ENCODE data around the gene HCK. TPM values are rescaled to one million over a fixed set of nuclear protein-coding genes. Genes with fewer than 3 reads are reported as not detected.
"Not testable (repeated sequence)": the region's sequence is repeated elsewhere in the genome, so short reads cannot be mapped to it uniquely, and the experiment has no call there.

Gene HCK
- total RNA-seq, 1 donor from 2014 or later: not detected

DNA sequence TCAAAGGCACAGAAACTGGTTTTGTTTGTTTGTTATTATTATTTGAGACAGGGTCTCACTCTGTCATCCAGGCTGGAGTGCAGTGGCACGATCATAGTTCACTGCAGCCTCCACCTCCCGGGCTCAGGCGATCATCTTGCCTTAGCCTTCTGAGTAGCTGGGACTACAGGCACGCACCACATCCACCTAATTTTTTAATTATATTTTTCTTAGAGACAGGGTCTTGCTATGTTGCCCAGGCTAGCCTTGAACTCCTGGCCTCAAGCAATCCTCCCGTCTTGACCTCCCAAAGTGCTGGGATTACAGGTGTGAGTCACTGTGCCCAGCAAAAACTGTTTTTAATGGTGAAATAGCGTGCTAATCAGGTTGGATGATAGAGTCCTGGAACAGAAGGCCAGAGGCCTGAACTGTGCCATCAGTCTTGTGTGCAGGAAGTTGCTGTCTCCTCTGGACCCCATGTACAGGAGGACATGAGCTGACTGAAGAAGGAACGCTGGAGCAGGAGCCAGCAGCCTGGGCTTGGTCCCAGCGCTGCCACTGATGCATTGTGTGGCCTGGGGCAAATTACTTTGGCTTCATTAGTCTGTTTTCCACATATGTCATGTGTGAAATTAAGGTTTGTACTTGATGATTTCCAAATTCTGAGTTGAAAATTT lies 62.4 kb downstream of the HCK start:
- H3K9me3 Mint-ChIP-seq (ENCODE audit: unreplicated experiment): no peaks in the 10 kb centered on the region
- no peak for DNase-seq (ENCODE audit: extremely low spot score, unreplicated experiment)
- H3K4me1 Mint-ChIP-seq (ENCODE audit: unreplicated experiment): peaks cover 35% of the 10 kb centered on the region
- no peak overlapping the region for H3K27ac Mint-ChIP-seq (ENCODE audit: unreplicated experiment)
- no peak for TF ChIP-seq CTCF (IDR thresholded peaks at IDR 0.05)
- H3K36me3 Mint-ChIP-seq (ENCODE audit: unreplicated experiment): no peaks in the 10 kb centered on the region
- no peaks in the 10 kb centered on the region for H3K27me3 Mint-ChIP-seq (ENCODE audit: unreplicated experiment)
- no peak overlapping the region for H3K4me3 Mint-ChIP-seq (ENCODE audit: unreplicated experiment)

DNA sequence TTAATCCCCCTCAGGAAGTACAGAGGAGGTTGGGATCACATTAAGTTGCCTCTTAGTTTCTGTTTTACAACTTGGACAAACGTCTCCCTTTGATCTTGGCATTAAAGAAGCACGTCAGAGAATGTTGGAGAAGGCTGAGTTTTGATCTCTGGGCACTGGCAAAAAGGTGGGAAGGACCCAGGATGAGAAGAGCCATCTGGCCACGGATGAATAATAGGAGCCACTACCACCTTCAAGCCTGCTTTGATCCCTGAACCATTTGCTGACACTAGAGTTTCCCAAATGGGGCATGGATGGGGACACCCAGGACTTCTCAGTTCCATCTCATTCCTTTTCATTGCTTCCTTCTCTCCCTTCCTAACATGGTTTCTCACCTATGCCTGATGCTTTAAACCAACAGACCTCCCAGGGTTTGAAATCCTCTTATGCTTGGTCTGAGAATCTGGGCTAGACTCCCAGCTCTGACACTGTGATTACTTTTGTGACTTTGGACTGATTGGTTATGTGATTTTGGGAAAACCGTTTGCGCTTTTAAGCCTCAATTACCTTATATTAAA lies 63.2 kb downstream of the HCK start:
- no peak for DNase-seq (ENCODE audit: extremely low spot score, unreplicated experiment)
- no peaks in the 10 kb centered on the region for H3K9me3 Mint-ChIP-seq (ENCODE audit: unreplicated experiment)
- no peaks in the 10 kb centered on the region for H3K27me3 Mint-ChIP-seq (ENCODE audit: unreplicated experiment)
- no peak for TF ChIP-seq CTCF (IDR thresholded peaks at IDR 0.05)
- H3K4me1 Mint-ChIP-seq (ENCODE audit: unreplicated experiment): peaks cover 33% of the 10 kb centered on the region
- no peak overlapping the region for H3K27ac Mint-ChIP-seq (ENCODE audit: unreplicated experiment)
- no peaks in the 10 kb centered on the region for H3K36me3 Mint-ChIP-seq (ENCODE audit: unreplicated experiment)
- H3K4me3 Mint-ChIP-seq (ENCODE audit: unreplicated experiment): no peak overlapping the region

DNA sequence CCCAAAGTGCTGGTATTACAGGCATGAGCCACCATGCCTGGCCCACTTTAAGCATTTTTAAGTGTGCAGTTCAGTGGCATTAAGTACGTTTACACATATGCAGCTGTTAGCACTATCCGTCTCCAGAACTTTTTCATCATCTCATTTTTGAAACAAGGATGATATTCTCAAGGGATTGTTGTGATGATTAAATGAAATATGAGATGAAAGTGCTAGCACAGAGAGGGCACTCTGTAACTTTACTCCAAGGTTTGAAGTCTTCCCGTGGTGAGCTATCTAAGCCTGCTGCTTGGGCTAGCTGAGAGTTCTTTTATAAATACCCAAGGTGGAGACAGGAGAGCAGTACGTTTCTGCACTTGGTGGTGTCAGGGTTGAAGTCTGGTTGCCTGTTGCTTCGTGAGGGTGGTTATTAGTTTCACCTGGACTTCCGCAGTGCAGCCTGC lies 64.1 kb downstream of the HCK start:
- DNase-seq (ENCODE audit: extremely low spot score, unreplicated experiment): no peak
- Mint-ChIP-seq H3K4me3 (ENCODE audit: unreplicated experiment) (no peak overlapping the region), H3K9me3 (ENCODE audit: unreplicated experiment) (no peaks in the 10 kb centered on the region), H3K36me3 (ENCODE audit: unreplicated experiment) (no peaks in the 10 kb centered on the region), H3K27ac (ENCODE audit: unreplicated experiment) (no peak overlapping the region), H3K27me3 (ENCODE audit: unreplicated experiment) (no peaks in the 10 kb centered on the region), H3K4me1 (ENCODE audit: unreplicated experiment) (peaks cover 25% of the 10 kb centered on the region)
- TF ChIP-seq CTCF (IDR thresholded peaks at IDR 0.05): no peak

GRCh38 chr20:32116796-32117195 lies 64.8 kb downstream of the HCK start:
- peaks cover 18% of the 10 kb centered on the region for H3K4me1 Mint-ChIP-seq (ENCODE audit: unreplicated experiment)
- not testable (repeated sequence) for H3K27me3 Mint-ChIP-seq (ENCODE audit: unreplicated experiment); H3K4me3 Mint-ChIP-seq (ENCODE audit: unreplicated experiment); DNase-seq (ENCODE audit: extremely low spot score, unreplicated experiment); H3K36me3 Mint-ChIP-seq (ENCODE audit: unreplicated experiment); H3K9me3 Mint-ChIP-seq (ENCODE audit: unreplicated experiment); H3K27ac Mint-ChIP-seq (ENCODE audit: unreplicated experiment)

- H3K4me1 Mint-ChIP-seq (ENCODE audit: unreplicated experiment): peaks cover 13% of the 10 kb centered on the region
- DNase-seq (ENCODE audit: extremely low spot score, unreplicated experiment); H3K9me3 Mint-ChIP-seq (ENCODE audit: unreplicated experiment); H3K27ac Mint-ChIP-seq (ENCODE audit: unreplicated experiment); H3K36me3 Mint-ChIP-seq (ENCODE audit: unreplicated experiment); H3K4me3 Mint-ChIP-seq (ENCODE audit: unreplicated experiment); H3K27me3 Mint-ChIP-seq (ENCODE audit: unreplicated experiment): not testable (repeated sequence)
Measured at GRCh38 chr20:32118427-32118826, 66.4 kb downstream of the HCK start.

- Mint-ChIP-seq H3K9me3 (ENCODE audit: unreplicated experiment) (no peaks in the 10 kb centered on the region), H3K4me3 (ENCODE audit: unreplicated experiment) (no peak overlapping the region), H3K27ac (ENCODE audit: unreplicated experiment) (no peak overlapping the region), H3K36me3 (ENCODE audit: unreplicated experiment) (no peaks in the 10 kb centered on the region), H3K27me3 (ENCODE audit: unreplicated experiment) (no peaks in the 10 kb centered on the region), H3K4me1 (ENCODE audit: unreplicated experiment) (peaks cover 13% of the 10 kb centered on the region)
- no peak for DNase-seq (ENCODE audit: extremely low spot score, unreplicated experiment)
- no peak for TF ChIP-seq CTCF (IDR thresholded peaks at IDR 0.05)
Measured at GRCh38 chr20:32119734-32120133, 67.7 kb downstream of the HCK start.

DNA sequence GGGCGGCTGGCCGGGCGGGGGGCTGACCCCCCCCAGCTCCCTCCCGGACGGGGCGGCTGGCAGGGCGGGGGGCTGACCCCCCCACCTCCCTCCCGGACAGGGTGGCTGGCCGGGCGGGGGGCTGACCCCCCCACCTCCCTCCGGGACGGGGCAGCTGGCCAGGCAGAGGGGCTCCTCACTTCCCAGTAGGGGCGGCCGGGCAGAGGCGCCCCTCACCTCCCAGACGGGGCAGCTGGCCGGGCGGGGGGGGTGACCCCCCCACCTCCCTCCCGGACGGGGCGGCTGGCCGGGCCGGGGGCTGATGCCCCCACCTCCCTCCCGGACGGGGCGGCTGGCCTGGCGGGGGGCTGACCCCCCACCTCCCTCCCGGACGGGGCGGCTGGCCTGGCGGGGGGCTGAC lies 69.9 kb downstream of the HCK start:
- H3K4me3 Mint-ChIP-seq (ENCODE audit: unreplicated experiment); H3K9me3 Mint-ChIP-seq (ENCODE audit: unreplicated experiment); H3K27me3 Mint-ChIP-seq (ENCODE audit: unreplicated experiment): not testable (repeated sequence)

More for the DNA sequence above, 69.9 kb downstream of the HCK start:
- H3K36me3 Mint-ChIP-seq (ENCODE audit: unreplicated experiment); DNase-seq (ENCODE audit: extremely low spot score, unreplicated experiment); H3K27ac Mint-ChIP-seq (ENCODE audit: unreplicated experiment); H3K4me1 Mint-ChIP-seq (ENCODE audit: unreplicated experiment): not testable (repeated sequence)
